MM.1S (cell line): ENCODE measurements around the gene TCF3.

Source experiments
- DNase-seq: peaks from one replicate; pipeline ENCODE4 v3.0.0-alpha.2; 2015
- H2AFZ ChIP-seq: fragments of 300-600 bp; sonication (generic); 2 replicates; pipeline ENCODE4 v1.6.0; 2016; ENCODE audit warnings: antibody characterized with exemption, low read length
- H3F3A ChIP-seq: fragments of 300-600 bp; sonication (generic); 2 replicates; pipeline ENCODE4 v1.6.1; 2016; ENCODE audit warnings: mild to moderate bottlenecking, antibody characterized with exemption, low read length, moderate library complexity, mixed read lengths; ENCODE audit not compliant: insufficient read depth
- H3K27ac ChIP-seq: fragments of 300-600 bp; sonication (generic); 2 replicates; pipeline ENCODE4 v1.5.1; 2016; ENCODE audit warnings: mild to moderate bottlenecking, low read length
- H3K27me3 ChIP-seq: fragments of 300-600 bp; sonication (generic); replicated peaks from 2 replicates; pipeline ENCODE4 v1.6.0; 2016; ENCODE audit warnings: low read length; ENCODE audit not compliant: insufficient read depth
- H3K36me3 ChIP-seq: fragments of 300-600 bp; sonication (generic); replicated peaks from 2 replicates; pipeline ENCODE4 v1.6.1; 2016; ENCODE audit warnings: mild to moderate bottlenecking, low read length, mixed read lengths; ENCODE audit not compliant: insufficient read depth
- H3K4me1 ChIP-seq: fragments of 300-600 bp; sonication (generic); 2 replicates; pipeline ENCODE4 v1.6.1; 2016; ENCODE audit warnings: low read length, mixed read lengths
- H3K4me2 ChIP-seq: fragments of 300-600 bp; sonication (generic); 2 replicates; pipeline ENCODE4 v1.6.0; 2016; ENCODE audit warnings: low read depth, low read length
- H3K4me3 ChIP-seq: fragments of 300-600 bp; sonication (generic); 2 replicates; pipeline ENCODE4 v1.5.1; 2016; ENCODE audit warnings: low read length, mixed read lengths
- H3K79me2 ChIP-seq: fragments of 300-600 bp; sonication (generic); 2 replicates; pipeline ENCODE4 v1.6.1; 2016; ENCODE audit warnings: mixed run types, low read length, mixed read lengths
- H3K9ac ChIP-seq: fragments of 300-600 bp; sonication (generic); 2 replicates; pipeline ENCODE4 v1.6.1; 2016; ENCODE audit warnings: low read length, mixed read lengths
- H3K9me2 ChIP-seq: fragments of 300-600 bp; sonication (generic); replicated peaks from 2 replicates; pipeline ENCODE4 v1.6.1; 2016; ENCODE audit warnings: mild to moderate bottlenecking, low read length, mixed read lengths; ENCODE audit not compliant: insufficient read depth
- H3K9me3 ChIP-seq: fragments of 300-600 bp; sonication (generic); replicated peaks from 2 replicates; pipeline ENCODE4 v1.6.1; 2016; ENCODE audit warnings: mild to moderate bottlenecking, low read length, mixed read lengths; ENCODE audit not compliant: insufficient read depth
- H4K20me1 ChIP-seq: fragments of 300-600 bp; sonication (generic); 2 replicates; pipeline ENCODE4 v1.6.1; 2016; ENCODE audit warnings: mild to moderate bottlenecking, low read length, moderate library complexity, mixed read lengths; ENCODE audit not compliant: insufficient read depth
- CTCF ChIP-seq: fragments of 300-600 bp; sonication (generic); IDR thresholded peaks from 2 replicates; pipeline ENCODE4 v1.5.1; 2016; ENCODE audit warnings: antibody characterized with exemption, low read length, mixed read lengths
- EZH2 ChIP-seq: fragments of 300-600 bp; sonication (generic); optimal IDR thresholded peaks from 2 replicates; pipeline ENCODE3; 2017; ENCODE audit warnings: low read depth, mild to moderate bottlenecking, antibody characterized with exemption, low read length, mixed read lengths
- EZH2phosphoT487 ChIP-seq: fragments of 300-600 bp; sonication (generic); IDR thresholded peaks from 2 replicates; pipeline ENCODE4 v1.6.1; 2018; ENCODE audit warnings: antibody characterized with exemption, low read length

TCF3 gene

DNA sequence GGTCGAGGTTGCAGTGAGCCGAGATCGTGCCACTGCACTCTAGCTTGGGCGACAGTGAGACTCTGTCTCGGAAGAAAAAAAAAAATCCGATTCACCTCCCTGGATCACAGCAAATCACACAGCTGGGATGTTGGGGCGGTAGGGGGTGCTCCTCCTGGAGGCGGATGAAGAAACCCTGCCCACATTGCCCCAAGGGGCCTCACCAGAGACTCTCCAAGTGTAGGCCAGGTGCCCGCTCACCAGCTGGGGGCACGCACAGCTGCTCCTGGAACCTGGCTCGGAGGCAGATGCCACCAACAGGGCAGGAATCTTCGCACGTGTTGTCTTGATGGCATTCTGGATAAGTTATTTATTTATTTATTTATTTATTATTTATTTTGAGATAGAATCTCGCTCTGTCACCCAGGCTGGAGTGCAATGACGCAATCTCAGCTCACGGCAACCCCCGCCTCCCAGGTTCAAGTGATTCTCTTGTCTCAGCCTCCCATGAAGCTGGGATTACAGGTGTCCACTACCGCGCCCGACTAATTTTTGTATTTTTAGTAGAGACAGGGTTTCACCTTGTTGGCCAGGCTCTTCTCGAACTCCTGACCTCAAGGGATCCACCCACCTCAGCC is 50.2 kb downstream of the TCF3 start:
- H3K36me3 ChIP-seq = peaks cover 2% of the 10 kb centered on the region; the same call in 1 of the 2 replicates
- H3K4me3 ChIP-seq = no peak overlapping the region
- no peaks in the 10 kb centered on the region for H3K9me3 ChIP-seq
- no peaks in the 10 kb centered on the region for H3K9me2 ChIP-seq
- H3K79me2 ChIP-seq = peaks cover 70% of the 10 kb centered on the region
- no peaks in the 10 kb centered on the region; the same call in 1 of the 2 replicates for H4K20me1 ChIP-seq
- no peaks in the 10 kb centered on the region for H3K27me3 ChIP-seq
- H3F3A ChIP-seq = peaks cover 18% of the 10 kb centered on the region
- no peak overlapping the region for H3K27ac ChIP-seq
- no peak overlapping the region for H3K9ac ChIP-seq
- H3K4me1 ChIP-seq = peaks cover 8% of the 10 kb centered on the region; the same call in 1 of the 2 replicates
- TF ChIP-seq CTCF (no peak), EZH2phosphoT487 (no peak), EZH2 (no peak)
- H3K4me2 ChIP-seq = no peak overlapping the region
- no peak for DNase-seq
- H2AFZ ChIP-seq = no peak overlapping the region

- H3K4me3 ChIP-seq = no peak overlapping the region
- no peak for TF ChIP-seq EZH2
- TF ChIP-seq CTCF = peak; percentile 28
- H3K79me2 ChIP-seq = peaks cover 72% of the 10 kb centered on the region
- peaks cover 13% of the 10 kb centered on the region for H3F3A ChIP-seq
- H3K36me3 ChIP-seq = peaks cover 4% of the 10 kb centered on the region; the same call in 1 of the 2 replicates
- H2AFZ ChIP-seq = no peak overlapping the region
- no peak overlapping the region for H3K4me2 ChIP-seq
- no peaks in the 10 kb centered on the region for H3K9me2 ChIP-seq
- peaks cover 5% of the 10 kb centered on the region; the same call in 1 of the 2 replicates for H3K4me1 ChIP-seq
- H3K9me3 ChIP-seq = no peaks in the 10 kb centered on the region
- DNase-seq = peak; percentile 28
- no peak overlapping the region for H3K9ac ChIP-seq
- H3K27ac ChIP-seq = no peak overlapping the region
- no peaks in the 10 kb centered on the region for H3K27me3 ChIP-seq
- H4K20me1 ChIP-seq = no peaks in the 10 kb centered on the region; the same call in 1 of the 2 replicates
These were observed 50.8 kb downstream of the TCF3 start for GRCh38 chr19:1601613-1602064.

GRCh38 chr19:1599460-1599846 is 53.0 kb downstream of the TCF3 start:
- H2AFZ ChIP-seq = no peak overlapping the region
- peaks cover 64% of the 10 kb centered on the region for H3K79me2 ChIP-seq
- H3F3A ChIP-seq = 0 out of 2 replicates have a peak, but pooled peaks cover 2% of the 10 kb centered on the region
- no peaks in the 10 kb centered on the region for H3K9me2 ChIP-seq
- no peaks in the 10 kb centered on the region; the same call in 1 of the 2 replicates for H4K20me1 ChIP-seq
- TF ChIP-seq CTCF (no peak), EZH2phosphoT487 (no peak), EZH2 (no peak)
- H3K27ac ChIP-seq = no peak overlapping the region
- no peak overlapping the region for H3K9ac ChIP-seq
- no peaks in the 10 kb centered on the region for H3K27me3 ChIP-seq
- no peak for DNase-seq
- no peaks in the 10 kb centered on the region for H3K9me3 ChIP-seq
- H3K4me1 ChIP-seq = no peaks in the 10 kb centered on the region
- H3K4me2 ChIP-seq = no peak overlapping the region
- peaks cover 4% of the 10 kb centered on the region; the same call in 1 of the 2 replicates for H3K36me3 ChIP-seq
- H3K4me3 ChIP-seq = no peak overlapping the region
